HG03558 (cell line): ENCODE measurements around the gene VAMP8.
"Not testable (repeated sequence)": the region's sequence is repeated elsewhere in the genome, so short reads cannot be mapped to it uniquely, and the experiment has no call there.

Experiments used
- ATAC-seq: cut with Tn5 transposase; IDR thresholded peaks from one replicate; pipeline ENCODE4 v1.9.1; 2021; ENCODE audit warnings: moderate number of reproducible peaks; ENCODE audit not compliant: unreplicated experiment; ENCODE audit errors: extremely low read depth

VAMP8 gene

DNA sequence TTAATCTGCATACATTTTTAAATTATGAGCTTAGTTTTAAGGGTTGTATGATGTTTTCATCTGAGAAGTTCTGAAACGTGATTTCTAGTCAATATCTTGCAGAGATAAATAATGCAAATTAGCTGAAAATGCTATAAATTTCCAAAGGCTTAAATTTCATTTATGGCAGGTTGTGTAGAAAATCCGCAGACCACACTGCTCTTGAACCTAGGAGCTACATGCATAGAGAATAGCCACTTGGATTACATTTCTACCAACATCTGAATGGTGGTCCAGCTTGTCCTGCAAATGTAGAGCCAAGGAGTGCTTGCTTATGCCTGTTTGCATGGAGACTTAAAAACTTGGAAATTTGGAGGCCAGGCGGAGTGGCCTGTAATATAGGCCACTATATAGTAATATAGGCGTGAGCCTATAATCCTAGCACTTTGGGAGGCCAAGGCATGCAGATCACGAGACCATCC is 31.6 kb upstream of the VAMP8 start:
- ATAC-seq = no peak

DNA sequence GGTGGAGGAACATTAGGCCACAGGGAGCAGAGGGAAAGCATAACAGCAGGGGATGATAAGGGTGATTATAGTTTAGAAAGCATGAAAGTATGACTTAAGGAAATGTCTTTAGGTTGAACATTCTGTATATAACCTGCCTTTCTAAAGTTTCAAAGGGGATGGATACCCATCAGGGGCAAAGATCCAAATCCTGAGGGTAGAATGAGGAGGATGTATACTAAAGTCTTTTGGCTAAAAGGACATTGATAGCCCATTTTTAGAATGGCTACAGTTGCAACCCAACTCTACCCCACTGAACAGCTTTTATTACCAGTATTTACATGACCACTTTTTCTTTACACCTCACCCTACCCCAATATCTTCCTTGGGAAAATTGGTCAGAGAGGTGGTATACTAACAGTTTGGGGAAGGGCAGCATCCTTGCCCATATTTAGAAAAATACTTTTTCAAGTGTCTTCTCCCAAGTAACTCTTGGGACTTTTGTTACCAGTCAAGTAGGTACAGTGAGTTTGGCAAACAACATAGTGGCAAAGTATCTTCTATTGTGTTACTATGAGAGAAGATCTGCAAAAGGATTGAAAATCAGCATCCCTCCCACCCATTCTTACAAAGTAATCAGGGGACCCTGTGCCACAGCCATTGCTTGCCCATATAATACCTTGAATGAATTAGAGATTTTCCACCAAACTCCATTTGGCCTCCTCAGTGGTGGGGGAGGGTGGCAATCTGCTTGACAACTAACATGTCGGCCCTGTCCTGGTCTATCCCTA is 30.1 kb upstream of the VAMP8 start:
- no peak for ATAC-seq

DNA sequence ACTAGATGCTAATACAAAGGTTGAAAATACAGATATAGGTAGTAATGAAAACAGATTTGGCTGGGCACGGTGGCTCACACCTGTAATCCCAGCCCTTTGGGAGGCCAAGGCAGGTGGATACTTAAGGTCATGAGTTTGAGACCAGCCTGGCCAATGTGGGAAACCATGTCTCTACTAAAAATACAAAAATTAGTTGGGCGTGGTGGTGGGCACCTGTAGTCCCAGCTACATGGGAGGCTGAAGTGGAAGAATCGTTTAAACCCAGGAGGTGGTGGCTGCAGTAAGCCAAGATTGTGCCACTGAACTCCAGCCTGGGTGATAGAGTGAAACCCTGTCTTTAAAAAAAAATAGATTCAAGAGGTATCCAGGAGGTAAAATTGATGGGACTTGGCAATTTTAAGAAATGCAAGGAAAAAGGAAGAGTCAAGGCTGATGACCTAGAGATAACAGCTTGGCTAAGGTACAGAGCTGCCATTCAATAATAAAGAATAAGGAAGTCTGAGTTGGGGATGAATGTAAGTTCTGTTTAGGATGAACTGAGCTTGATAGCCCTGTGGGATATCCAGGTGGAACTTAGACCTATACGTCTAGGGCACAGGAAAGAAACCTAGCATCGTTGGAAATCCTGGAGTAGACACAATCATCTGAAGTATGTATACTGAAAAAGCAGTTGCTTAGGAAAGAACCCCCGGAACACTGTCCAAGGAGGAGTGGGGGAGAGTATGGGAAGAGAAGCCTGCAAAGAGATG is 29.4 kb upstream of the VAMP8 start:
- no peak for ATAC-seq

DNA sequence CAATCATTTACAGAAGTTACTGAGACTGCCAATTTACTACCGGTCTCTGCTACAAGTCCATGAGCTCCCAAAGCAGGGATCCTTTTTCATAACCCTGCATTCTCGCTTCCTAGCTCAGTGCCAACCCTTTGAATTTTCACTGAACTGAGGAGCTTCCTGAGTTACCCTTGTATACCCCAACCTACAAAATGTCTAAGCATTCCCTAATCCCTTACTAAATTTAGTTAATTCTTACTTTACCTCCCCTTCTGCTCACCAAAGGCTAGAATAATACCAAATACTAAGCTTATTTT is 28.8 kb upstream of the VAMP8 start:
- ATAC-seq = no peak

- no peak for ATAC-seq
Observed at GRCh38 chr2:85549095-85549494, 28.3 kb upstream of the VAMP8 start.

DNA sequence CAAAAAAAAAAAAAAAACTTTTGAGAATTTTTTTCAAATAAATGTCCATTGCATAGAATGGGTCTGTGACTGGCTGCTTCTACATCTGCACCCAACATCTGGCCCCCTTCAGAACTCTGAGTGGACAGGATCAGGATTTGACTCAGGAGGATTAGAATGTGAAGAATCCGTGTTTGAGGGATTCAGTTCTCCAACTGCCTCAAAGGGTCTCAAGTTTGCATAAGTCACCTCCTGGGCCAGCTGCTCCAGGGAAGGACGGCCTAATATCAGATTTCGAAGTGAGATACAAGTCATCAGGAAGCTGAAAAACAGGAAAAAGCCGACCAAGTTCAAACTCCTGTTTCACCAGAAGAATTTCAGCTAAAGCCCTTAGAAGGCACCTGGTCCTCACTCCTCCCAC is 27.6 kb upstream of the VAMP8 start:
- ATAC-seq = no peak

- no peak for ATAC-seq
Observed at GRCh38 chr2:85550486-85550885, 26.9 kb upstream of the VAMP8 start.

GRCh38 chr2:85551698-85552678 is 25.4 kb upstream of the VAMP8 start:
- ATAC-seq = no peak

GRCh38 chr2:85553184-85553583 is 24.2 kb upstream of the VAMP8 start:
- ATAC-seq = no peak

DNA sequence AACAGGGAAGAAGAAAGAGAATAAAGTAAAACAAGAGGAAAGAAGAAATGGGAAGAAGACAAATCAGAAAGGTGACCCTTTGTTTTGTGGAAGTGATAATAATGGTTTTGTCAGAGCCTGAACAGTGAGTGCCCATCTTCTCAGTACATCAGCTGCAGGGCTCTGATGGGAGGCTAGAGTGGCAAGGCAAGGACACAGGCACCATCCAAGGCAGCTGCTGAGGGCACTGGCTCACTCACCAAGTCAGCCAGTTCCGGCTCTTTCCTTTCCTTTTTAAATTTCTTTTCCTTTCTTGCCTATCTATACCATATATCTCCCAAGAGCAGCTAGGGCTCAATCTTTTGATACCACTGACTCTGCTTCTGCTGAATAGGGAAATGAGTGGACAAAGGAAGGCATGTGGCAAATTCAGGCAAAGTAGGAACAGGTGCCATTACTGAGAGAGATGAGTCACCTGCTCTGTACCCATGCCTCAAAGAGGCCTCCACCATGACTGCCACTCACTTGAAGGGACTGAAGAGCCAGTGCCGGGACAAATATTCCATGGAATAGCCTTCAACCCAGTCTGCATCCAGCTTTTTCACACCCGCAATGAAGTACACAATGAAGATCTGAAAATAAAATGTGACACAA is 22.3 kb upstream of the VAMP8 start:
- no peak for ATAC-seq

- ATAC-seq = no peak
Observed at GRCh38 chr2:85557130-85557529, 20.3 kb upstream of the VAMP8 start.

DNA sequence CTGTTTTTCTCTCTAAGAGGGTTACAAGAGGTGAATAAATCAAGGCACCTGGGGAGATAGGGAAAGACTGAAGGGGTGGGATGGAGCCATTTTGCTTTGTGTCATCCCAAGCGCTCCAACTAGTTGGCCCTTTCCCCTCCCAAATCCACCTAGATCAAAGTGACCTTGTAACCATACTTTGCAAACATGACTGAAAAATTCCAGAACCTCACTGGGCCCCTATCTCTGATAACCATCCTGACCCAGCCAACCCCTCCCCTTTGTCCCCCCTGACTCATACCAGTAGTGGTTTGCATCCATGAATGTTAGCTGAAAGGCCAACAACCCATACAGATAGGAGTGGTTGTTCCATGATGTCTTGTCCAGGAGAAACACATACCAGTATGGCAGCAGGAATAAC is 19.2 kb upstream of the VAMP8 start:
- ATAC-seq = no peak

- not testable (repeated sequence) for ATAC-seq
Observed at GRCh38 chr2:85560403-85560726, 17.0 kb upstream of the VAMP8 start.

GRCh38 chr2:85560812-85561279 is 16.5 kb upstream of the VAMP8 start:
- ATAC-seq = no peak

- ATAC-seq = peak; percentile 66
Observed at GRCh38 chr2:85561280-85562212, 15.8 kb upstream of the VAMP8 start, which contains the start of gene GGCX. GGCX (minus strand) TSS chr2:85561493; CDS start chr2:85561428, 65 bp downstream.

- no peak for ATAC-seq
Observed at GRCh38 chr2:85564144-85564563, 13.2 kb upstream of the VAMP8 start.

DNA sequence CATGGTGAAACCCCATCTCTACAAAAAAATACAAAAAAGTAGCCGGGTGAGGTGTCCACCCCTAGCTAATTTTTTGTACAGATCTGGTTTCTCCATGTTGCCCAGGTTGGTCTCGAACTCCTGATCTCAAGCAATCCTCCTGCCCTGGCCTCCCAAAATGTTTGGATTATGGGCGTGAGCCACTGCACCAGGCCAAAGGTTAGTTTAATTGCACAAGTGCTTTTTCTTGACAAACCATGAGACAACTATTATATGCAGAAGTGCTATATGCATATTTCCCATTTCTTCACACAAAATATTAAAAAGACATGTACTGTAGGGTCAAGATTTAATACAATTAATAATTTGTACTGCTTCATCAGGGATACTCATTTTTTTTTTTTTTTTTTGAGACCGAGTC is 11.1 kb upstream of the VAMP8 start:
- no peak for ATAC-seq

- no peak for ATAC-seq
Observed at GRCh38 chr2:85575739-85576138, 1.6 kb upstream of the VAMP8 start.

GRCh38 chr2:85577063-85577385 is 362 bp upstream of the VAMP8 start:
- no peak for ATAC-seq
